Mucosa of descending colon (tissue), 3 donors: Measurements from ENCODE around the gene HRK. TPM values are rescaled to one million over a fixed set of nuclear protein-coding genes. Genes with fewer than 3 reads are reported as not detected.

Experiments used
- ATAC-seq: fragments of 200-7000 bp; cut with Tn5 transposase; one replicate; pipeline ENCODE4 v1.9.1; 2020; ENCODE audit warnings: mild to moderate bottlenecking, moderate library complexity
- DNase-seq, 3 donors: peaks; one replicate each; pipeline ENCODE4 v3.0.0-alpha.2; 2020
- H3K36me3 ChIP-seq: fragments of 200-600 bp; one replicate; pipeline ENCODE4 v1.8.0; 2021; ENCODE audit warnings: low read depth, mild to moderate bottlenecking
- H3K4me1 ChIP-seq: fragments of 200-600 bp; one replicate; pipeline ENCODE4 v1.8.0; 2021; ENCODE audit warnings: low read depth, mild to moderate bottlenecking
- H3K4me3 ChIP-seq: fragments of 200-600 bp; one replicate; pipeline ENCODE4 v1.8.0; 2021; ENCODE audit warnings: mild to moderate bottlenecking
- H3K9me3 ChIP-seq: fragments of 200-600 bp; one replicate; pipeline ENCODE4 v1.8.0; 2021; ENCODE audit warnings: mild to moderate bottlenecking
- intact Hi-C, 2 donors: fragments of 100-400 bp; cut with DNase I in 1 of 2; cut with micrococcal nuclease in 1 of 2; formaldehyde crosslinking; loops; one replicate each; pipeline versions ENCODE4 v1.11.0 to v1.11.1; 2022; cut with DNase I, micrococcal nuclease
- total RNA-seq, 3 donors: library from RNA; stranded (reverse); fragmentation: NEBNext Ultra II Directional in 2 of 3; extraction: Animal tissue kit (Norgen Biotek cat#: 25700) in 2 of 3; gene quantifications; one replicate each; pipeline versions ENCODE4 v1.2.1 to v1.2.4, GENCODE V29; 2021 to 2023
- TF ChIP-seq, protein P1 (sequence below): fragments of 200-600 bp; IDR thresholded peaks from one replicate; pipeline ENCODE4 v1.8.0; 2022; ENCODE audit warnings: antibody characterized with exemption, mild to moderate bottlenecking
- donor health status: DM: no; HTN: no; CAD: no; lungs with moderate emphysema.
- donor health status: DM: no; HTN: no; CAD: no.
- donor health status: DM: no; HTN: yes; CAD: no.

Gene HRK
- total RNA-seq, 3 donors from 2014 or later: 0.22 to 1.0 (median 0.25) TPM

DNA sequence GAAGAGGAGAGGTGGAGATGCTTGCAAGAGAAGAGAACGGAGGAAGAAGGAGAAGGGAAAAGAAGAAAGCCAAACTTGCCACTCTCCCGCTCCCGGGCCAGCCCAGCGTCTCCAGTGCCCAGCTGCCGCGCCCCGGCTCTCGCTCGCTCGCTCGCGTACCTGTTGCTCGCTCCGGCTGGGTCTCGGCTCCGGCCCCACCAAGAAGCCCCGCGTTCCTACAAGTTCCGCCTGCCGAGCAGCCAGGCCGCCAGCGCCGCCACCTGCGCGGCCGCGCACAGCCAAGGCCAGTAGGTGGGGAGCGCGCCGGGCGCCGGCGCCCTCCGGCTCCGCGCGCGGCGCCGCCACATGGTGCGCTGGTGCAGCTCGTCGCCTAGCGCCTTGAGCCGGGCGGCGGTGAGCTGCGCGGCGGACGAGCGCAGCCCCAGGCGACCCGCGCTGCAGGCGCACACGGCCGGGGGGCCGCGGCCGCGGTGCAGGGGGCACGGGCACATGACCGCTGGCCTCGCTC is 370 bp downstream of the HRK start:
- no peak overlapping the region for H3K4me3 ChIP-seq

DNA sequence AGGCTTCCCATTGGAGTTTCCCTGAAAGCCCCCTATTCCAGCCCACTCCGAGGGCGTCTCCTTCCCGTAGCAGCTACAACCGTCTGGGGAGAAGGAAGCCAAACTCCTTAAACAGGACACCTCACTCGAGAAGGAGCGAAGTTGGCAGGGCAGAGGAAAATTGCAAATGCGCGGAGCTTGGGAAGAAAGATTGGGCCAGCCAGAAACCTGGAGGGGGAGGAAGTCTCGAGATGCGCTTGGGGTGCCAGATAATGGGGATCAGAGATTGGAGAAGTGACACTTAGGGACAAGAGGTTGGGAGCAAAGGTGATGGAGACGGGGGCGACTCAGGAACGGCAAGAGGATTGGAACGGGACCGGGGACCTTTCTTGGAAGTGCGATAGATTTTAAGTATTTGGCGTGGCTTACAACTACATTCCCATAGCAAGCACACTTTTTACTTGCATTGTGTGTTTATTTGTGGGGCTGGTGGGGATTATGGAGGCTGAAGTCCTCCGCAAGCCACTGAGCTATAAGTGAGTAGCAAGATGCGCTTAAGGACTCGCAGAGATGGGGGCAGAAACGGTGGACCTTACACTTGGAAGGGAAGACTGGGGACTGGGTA is 926 bp downstream of the HRK start:
- TF ChIP-seq, protein P1, sequence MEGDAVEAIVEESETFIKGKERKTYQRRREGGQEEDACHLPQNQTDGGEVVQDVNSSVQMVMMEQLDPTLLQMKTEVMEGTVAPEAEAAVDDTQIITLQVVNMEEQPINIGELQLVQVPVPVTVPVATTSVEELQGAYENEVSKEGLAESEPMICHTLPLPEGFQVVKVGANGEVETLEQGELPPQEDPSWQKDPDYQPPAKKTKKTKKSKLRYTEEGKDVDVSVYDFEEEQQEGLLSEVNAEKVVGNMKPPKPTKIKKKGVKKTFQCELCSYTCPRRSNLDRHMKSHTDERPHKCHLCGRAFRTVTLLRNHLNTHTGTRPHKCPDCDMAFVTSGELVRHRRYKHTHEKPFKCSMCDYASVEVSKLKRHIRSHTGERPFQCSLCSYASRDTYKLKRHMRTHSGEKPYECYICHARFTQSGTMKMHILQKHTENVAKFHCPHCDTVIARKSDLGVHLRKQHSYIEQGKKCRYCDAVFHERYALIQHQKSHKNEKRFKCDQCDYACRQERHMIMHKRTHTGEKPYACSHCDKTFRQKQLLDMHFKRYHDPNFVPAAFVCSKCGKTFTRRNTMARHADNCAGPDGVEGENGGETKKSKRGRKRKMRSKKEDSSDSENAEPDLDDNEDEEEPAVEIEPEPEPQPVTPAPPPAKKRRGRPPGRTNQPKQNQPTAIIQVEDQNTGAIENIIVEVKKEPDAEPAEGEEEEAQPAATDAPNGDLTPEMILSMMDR: no peak
- H3K36me3 ChIP-seq: no peaks in the 10 kb centered on the region

More for the DNA sequence above, 370 bp downstream of the HRK start:
- ATAC-seq: peak; percentile 83
- Histone ChIP-seq H3K36me3 (no peaks in the 10 kb centered on the region), H3K9me3 (no peaks in the 10 kb centered on the region), H3K4me1 (peaks cover 32% of the 10 kb centered on the region)
- TF ChIP-seq, protein P1: no peak
- intact Hi-C loops: no loop called here
- peak; percentile 46 to 70 (median 54) for DNase-seq

DNA sequence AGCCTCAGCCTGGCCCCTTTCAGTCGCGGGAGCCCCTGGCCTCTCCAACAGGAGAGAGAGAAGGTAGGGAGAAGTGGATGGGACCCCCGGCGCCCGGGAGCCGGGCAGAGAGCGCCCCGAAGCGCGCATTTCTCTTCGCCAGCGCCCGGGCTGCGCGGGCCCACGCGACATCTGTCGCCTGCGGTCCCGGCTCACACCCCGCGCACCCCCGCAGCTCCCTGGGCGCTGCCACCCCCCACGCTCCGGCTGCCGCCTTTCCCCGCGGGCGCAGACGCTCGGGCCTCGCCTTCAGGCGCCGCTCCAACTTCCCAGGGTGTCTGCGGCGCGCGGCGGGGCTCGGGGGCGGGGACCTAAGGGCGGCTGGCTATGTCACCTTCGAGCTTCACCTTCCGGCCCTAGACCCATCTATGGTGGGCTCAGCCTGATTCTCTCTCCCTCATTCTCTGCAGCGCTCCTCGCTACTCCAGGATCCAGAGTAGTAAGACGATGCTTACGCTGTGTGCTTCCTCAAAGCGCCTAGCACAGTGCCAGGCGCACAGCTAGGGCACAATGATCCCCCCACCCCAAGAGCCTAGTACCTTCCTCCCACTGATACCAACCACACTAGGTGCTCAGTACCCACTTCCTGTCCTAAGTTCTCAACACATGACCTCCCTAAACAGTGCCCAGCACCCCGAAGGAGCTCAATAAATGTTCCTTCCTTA is 1.6 kb downstream of the HRK start:
- DNase-seq (peak in 2 of 3 donors; percentile 33 to 47), ATAC-seq (peak; percentile 10)
- Histone ChIP-seq H3K36me3 (no peaks in the 10 kb centered on the region), H3K9me3 (peaks cover 2% of the 10 kb centered on the region), H3K4me1 (peaks cover 32% of the 10 kb centered on the region), H3K4me3 (no peak overlapping the region)
- intact Hi-C loops: no loop called here
- TF ChIP-seq, protein P1: no peak

More for the DNA sequence above, 926 bp downstream of the HRK start:
- intact Hi-C loops: no loop called here
- no peaks in the 10 kb centered on the region for H3K9me3 ChIP-seq
- peaks cover 32% of the 10 kb centered on the region for H3K4me1 ChIP-seq
- no peak overlapping the region for H3K4me3 ChIP-seq
- no peak for ATAC-seq
- DNase-seq: no peak

DNA sequence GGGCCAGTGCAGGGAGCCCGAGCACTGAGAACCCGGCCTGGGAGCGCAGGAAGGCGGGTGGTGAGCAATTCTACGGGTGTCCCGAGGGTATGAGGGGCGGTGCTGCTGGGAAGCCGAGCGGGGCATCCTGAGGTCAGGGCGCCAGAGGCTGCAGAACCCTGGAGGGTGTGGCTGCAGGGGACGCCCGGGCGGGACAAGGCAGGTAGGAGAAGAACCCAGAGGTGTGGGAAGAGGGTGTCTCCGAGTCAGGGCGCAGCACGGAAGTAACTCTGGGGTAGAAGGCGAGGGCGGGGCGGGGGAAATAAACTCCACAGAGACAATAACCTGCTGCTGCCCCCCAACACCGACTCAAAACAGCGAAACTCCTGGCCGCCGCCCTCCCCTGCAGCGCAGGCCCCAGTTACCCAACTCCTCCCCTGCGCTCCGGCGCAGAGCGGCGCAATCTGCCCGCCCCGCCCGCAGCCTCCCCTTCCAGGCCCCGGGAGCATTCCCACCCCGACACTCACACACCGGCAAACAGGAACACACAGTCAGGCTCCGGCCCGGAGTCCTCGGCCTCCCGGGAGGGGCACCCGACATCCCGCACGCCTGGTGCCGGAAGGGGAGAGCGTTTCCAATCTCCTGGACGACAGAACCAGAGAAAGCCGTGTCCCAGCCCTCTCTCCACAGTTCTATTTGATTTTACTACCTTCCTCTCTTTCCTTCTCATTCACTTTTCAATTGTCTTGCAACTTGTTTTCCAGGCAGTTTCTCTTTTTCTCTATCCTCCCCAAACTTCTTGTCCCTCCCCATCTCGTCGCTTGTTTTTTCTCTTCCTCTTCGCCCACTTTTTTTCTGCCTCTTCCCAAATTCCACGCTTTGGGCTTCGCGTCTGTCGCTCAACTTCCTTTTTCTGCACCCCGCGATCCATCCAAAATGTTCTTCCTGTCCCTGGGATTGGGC is 2.4 kb downstream of the HRK start:
- H3K4me1 ChIP-seq: peaks cover 32% of the 10 kb centered on the region
- H3K4me3 ChIP-seq: no peak overlapping the region
- TF ChIP-seq, protein P1: no peak
- DNase-seq (peak; percentile 63 to 73 (median 69)), ATAC-seq (peak; percentile 79)
- H3K36me3 ChIP-seq: no peaks in the 10 kb centered on the region
- H3K9me3 ChIP-seq: peaks cover 4% of the 10 kb centered on the region
- intact Hi-C loops: no loop called here

DNA sequence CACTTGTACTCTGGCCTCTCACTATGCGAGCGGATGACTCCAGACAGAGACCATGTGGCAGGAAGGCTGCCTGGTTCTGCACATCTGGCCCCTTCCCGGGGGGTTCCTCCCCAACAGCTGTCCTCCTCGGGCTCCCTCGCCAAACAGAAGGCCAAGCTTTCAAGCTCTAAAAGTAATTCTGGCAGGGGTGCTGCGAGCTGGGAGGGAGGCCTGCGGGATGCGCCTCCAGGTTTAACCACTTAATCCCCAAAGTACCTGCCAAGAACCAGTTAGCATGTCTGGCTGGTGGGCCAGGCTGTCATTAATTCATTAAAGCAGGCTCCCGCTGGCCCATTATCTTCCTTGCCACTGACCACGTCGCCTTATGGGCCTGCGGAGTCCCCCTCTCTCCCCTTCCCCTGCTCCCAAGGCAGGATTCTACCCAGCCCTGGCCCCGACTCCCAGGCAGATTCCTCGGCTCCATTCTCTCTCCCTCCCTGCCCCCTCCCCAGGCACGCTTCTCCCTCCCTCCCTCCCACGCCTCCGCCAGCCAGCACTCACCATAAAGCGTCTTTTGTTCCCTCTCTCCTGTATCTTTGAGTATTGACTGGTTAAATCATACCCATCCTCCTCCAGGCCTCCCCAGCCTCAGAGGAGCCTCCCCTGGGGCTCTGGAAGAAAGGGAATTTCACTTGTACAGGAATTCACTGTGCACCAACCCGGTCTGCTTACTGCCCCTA is 4.9 kb downstream of the HRK start:
- TF ChIP-seq, protein P1: no peak
- H3K9me3 ChIP-seq: peaks cover 4% of the 10 kb centered on the region
- H3K36me3 ChIP-seq: no peaks in the 10 kb centered on the region
- peaks cover 23% of the 10 kb centered on the region for H3K4me1 ChIP-seq
- no peak overlapping the region for H3K4me3 ChIP-seq
- intact Hi-C loops: no loop called here
- no peak for ATAC-seq
- DNase-seq: no peak
